ENCODE results near the gene SRM.

DNA sequence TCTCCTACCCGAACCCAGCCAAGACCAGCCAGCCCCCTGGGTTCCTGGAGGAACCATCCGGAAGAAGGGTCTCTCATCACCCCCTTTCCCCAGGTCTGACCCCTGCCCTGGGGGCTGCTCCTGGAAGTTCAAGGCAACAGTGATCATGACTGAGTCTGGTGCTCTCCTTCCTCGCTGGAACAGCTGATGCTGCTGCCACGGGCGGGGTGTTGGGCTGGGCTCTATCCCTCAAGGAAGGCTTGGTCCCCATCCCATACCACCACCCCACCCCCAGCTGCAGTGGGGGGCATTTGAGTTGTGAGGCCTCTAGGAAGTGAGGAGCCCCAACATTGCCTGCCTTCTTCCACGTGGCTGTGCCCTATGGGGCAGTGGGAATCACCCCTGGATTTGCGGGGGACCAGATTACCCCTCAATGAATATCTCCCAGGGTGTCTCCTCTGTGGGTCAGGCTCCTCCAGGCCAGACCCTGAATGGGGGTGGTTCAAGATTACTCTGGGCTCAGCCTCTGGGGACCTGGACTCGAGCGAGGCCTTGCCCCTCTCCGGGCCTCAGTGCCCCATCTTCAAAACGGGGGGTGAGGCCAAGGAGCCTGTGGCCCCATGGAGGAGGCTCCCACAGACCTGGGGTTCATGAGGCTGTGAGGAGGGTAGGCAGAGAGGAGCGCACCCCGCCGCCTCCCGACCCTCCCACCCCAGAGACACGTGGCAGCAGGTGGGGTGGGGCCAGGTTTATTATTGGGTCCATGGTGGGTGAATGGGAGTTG lies 15.6 kb downstream of the SRM start:
- no peak for TF ChIP-seq POLR2A (IDR thresholded peaks at IDR 0.05)
- TF ChIP-seq CTCF (IDR thresholded peaks at IDR 0.05 in 8 of 11, conservative IDR thresholded peaks at IDR 0.05 in 3 of 11) = no peak
